ENCODE data around the gene CSNK1G2.
A peak's percentile ranks its signal among the peaks of the same experiment; 100 is the strongest.

The CSNK1G2 gene
- total RNA-seq: 257 to 259 reads per million in 2 donors

DNA sequence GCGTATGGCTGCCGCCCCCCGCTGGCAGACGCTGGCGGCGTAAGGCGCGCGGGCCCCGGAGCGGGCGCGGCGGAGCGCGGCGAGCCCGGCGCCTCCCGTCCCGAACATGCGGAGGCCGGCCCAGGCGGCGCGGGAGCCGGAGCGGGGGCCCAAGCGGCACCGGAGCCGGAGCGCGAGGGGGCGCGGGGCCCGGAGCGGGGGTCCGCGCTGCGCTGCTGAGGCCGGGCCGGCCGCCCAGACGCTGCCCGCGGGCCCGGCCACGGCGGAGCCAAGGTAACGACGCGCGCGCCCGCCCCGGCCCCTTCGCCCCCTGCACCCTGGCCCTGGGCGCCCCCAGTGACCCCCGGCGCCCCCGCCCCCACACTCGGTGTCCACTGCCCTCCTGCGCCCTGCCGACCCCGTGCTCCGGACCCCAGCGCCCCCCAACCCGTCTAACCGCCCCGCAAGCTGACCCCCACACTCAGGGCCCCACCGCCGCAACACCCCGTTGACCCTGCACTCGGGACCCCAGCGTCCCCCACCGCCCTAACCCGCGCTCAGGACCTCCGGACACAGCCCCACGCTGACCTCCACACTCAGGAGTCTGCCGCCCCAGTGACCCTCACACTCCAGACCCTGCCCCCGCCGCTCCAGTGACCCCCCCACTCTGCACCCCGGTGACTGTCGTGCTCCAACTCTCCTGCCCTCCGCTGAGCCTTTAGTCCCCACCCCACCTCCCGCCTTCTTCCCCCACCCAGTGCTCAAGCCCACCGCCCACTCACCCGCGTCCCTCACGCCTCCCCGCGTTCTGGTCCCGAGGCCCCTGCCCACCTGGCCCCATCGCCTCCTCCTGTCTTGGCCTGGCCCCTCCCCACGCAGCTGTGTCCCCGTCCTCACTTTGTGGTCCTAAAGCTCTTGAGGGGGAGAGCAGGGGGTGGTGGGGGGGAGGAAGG is at the start of gene CSNK1G2:
TSS of gene CSNK1G2 (plus strand) at position 27 of the 932 bp plus-strand sequence. CDS start 28,601 bp downstream, outside the sequence.
- no peak for DNase-seq

DNA sequence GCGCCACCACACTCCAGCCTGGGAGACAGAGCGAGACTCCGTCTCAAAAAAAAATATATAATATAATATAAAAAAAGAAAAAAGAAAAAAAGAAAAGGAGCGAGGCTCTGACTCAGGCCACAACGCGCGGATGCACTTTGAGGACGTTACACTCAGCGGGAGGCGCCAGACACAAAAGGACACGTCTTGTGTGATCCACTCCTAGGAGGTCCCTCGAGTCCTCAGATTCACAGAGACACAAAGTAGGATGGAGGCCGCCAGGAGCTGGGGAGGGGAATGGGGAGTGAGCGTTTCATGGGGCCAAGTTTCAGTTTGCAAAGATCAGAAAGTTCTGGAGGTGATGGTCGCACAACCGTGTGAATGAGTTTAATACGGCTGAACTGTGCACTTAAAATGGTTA is 47.2 kb upstream of the CSNK1G2 start:
- DNase-seq: no peak

DNA sequence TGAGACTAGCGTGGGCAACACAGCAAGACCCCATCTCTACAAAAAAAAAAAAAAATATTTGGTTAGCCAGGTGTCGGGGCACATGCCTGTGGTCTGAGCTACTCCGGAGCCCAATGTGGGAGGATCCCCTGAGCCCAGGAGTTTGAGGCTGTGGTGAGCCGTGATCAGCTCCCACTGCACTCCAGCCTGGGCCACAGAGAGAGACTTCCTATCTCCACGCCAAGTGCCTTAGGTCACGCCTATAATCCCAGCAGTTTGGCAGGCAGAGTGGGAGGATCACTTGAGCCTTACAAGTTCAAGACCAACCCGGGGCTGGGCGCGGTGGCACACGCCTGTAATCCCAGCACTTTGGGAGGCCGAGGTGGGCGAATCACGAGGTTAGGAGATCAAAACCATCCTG is 44.5 kb upstream of the CSNK1G2 start:
- DNase-seq: no peak

DNA sequence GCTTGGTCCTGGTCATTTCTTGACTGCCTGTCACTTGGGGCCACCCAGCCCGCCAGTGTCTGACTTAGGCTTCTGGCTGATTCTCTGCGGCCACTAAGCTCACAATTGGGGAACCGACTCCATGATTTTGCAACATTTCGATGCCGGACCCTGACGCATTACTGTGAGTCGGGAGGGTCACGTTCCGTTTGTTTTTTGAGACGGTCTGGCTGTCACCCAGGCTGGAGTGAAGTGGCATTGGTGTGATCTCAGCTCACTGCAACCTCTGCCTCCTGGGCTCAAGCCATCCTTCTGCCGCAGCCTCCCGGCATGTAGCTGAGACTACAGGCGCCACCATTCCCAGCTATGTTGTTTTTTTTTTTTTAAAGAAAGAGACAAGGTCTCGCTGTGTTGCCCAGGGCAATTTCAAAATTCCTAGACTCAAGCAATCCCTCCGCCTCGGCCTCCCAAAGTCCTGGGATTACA is 39.0 kb upstream of the CSNK1G2 start:
- DNase-seq: no peak

DNA sequence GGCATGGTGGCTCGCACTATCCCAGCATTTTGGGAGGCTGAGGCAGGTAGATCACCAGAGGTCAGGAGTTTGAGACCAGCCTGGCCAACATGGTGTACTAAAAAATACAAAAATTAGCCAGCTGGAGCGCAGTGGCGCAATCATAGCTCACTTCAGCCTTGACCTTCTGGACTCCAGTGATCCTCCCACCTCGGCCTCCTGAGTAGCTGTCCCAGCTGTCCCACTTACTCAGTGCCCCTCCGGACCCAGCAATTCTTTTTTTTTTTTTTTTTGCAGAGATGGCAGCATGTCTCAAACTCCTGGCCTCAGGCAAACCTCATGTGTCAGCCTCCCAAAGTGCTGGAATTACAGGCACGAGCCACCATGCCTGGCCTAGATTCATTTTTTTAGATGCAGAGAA is 38.0 kb upstream of the CSNK1G2 start:
- no peak for DNase-seq

DNA sequence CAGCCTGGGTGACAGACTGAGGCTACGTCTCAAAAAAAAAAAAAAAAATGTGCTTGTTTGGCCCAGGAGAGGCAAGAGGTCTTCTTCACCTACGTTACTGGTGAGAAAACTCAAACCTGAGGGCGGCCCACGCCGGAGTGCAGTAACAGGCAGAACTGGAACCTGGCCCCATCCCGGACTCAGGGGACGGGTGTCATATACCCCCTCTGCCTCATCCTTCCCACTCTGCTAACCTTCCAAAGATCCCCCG is 36.2 kb upstream of the CSNK1G2 start:
- DNase-seq: no peak

DNA sequence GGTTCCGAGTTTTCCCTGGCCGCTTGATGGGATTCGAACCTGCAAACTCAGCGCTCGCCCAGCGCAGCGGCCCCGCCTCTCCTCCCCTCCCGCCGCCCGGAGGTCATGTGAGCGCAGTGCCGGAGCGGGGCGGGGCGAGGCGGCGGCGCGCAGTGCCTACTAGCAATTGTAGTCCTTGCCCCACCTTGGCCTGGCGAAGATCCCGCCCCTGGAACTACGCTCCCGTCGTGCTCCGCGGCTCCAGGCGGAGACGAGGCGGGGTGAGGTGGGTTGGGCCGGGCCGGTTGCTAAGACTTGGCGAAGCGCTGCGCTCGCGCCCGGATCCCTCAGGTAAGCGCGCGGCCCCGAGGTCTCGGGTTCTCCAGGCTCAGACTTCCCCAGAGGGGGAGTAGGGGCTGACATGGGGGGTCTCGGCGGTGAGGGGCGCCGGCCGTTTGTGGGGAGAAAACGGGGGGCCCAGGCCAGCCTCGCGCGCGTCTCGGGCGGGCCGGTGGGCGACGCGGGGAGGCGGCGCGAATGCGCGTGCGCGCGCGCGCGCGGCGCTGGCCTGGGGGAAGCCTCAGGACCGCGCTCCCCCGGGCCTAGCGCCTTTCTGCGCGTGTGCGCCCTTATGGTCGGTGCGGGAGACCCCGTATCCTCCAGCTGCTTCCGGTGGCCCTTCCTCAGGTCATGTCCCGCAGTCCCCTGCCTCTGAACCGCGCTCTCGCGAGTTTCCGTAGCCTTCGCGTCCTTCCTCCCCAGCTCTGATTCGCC is 35.7 kb upstream of the CSNK1G2 start, which contains the start of the genes ADAT3 and SCAMP4:
TSS of gene ADAT3 (plus strand) at position 290 of the 753 bp plus-strand sequence. CDS start 6,649 bp downstream, outside the sequence.
TSS of gene SCAMP4 (plus strand) at position 290 of the 753 bp plus-strand sequence. CDS start 9,621 bp downstream, outside the sequence.
- peak; percentile 94 for DNase-seq

DNA sequence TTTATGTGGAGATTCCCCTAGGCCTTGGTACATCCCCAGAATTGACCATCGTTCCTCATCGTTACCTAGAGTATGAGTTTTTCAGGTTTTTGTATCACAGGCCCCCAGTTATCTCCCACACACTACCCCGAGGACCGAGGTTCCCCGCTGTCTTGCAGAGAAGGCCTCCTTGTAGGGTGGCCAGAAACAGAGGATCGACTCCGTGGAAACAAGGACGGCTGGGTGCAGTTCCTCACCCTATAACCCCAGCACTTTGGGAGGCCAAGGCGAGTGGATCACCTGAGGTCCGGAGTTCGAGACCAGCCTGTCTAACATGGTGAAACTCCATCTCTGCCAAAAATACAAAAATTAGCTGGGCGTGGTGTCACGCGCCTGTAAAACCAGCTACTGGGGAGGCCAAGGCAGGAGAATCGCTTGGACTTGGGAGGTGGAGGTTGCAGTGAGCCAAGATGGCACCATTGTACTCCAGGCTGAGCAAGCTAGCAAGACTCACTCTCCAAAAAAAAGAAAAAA is 35.1 kb upstream of the CSNK1G2 start:
- DNase-seq: no peak

DNA sequence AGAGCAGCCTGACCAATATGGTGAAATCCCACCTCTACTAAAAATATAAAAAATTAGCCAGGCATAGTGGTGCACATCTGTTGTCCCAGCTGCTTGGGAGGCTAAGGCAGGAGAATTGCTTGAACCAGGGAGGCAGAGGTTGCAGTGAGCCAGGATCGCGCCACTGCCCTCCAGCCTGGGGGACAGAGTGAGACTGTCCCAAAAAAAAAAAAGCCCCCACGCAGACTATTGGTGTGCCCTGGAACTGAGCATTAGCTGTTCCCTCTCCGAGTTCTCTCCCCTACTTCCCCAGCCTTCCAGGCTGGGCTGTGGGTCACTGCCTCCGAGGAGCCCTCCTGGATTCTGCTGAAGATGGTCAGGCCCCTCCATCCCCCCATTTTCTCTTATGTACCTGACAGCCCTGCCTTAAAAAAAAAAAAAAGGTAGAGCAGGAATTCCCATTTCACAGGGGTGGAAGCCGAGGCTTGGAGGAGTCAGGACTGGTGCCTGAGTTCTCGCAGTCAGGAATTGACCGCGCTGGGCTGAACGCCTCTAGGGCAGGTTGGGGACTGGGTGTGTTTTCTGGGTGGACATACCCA is 33.9 kb upstream of the CSNK1G2 start:
- DNase-seq: no peak

DNA sequence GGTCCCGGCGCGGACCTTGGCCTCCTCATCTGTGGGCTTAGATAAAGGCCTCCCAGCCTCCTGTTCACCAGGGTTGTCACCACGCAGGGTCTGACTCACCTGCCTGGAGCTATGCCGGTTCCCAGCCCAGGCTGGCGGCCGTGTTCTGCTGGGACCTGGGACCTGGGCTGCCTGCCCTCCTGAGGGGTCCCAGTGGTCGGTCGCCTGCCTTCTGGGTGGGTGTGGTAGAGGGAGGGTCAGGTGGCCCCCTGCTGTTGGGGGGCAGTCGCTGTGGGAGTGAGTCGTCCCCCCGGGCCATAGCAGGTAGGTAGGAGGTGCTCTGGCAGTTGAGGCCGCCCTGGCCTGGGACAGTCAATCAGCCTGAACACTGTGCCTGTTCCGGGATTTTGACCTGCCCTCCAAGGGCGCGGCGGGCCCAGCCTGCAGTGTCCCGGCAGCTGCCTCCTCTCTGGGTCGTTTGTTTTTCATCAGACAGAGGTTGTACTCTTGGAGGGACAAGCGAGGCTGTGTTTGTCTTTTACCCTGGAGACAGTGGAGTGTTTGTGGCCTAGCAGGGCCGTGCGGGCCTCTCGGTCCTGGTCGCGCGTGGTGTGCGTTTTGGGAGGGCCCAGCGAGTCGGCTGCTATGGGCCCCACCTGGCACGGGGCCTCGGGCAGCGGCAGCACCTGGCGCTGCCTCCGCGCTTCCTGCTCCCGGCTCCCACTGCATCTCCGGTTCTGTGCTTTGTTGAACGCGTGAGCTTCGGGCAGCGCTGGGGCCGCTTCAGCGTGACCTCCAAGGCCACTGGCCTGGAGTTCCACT is 33.2 kb upstream of the CSNK1G2 start:
- no peak for DNase-seq

DNA sequence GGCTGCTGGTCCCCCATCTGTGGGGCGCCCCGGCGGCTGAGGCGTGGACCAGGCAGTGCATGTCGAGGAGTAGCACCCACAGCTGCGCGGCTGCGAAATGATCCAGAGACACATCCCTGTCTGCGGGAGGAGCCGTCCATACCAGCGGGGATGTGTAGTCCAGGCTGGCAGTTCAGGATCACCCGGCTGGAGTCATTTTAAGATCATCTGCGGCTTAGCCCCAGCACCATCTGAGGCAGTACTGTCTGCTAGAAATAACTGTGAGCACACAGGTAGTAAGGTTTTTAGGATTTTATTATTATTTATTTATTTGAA is 32.7 kb upstream of the CSNK1G2 start:
- no peak for DNase-seq

DNA sequence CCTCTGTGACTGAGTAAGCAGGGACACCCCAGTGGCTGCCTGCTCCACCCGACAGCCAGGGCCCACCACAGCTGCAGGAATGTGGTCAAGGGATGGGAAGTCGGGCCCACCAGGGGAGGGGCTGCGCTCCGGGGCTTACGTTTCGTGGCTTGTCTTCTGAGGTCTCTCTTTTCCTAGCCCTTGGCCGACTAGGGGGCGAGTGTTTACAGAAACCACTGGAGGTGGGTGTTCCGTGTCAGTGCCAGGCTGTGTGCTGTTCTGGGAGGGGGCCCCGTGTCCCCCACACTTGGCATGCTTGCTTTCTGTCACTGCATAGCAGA is 31.3 kb upstream of the CSNK1G2 start:
- no peak for DNase-seq

DNA sequence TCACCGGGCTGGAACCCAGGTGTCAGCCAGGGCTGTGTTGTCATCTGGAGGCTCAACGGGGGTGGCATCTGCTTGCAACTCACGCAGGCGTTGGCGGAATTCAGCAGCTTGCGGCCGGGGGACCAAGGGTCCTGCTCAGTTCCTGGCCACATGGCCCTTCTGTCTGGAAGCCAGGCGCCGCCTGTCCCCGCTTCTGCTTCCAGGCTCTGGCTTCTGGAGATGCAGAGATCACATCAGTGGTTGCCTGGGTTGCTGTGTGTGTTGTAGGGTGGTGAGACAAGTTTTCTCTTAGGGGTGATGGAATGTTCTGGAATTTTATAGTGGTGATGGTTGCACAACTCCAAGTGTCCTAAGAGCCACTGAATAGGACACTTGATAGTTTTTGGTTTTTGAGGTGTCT is 30.8 kb upstream of the CSNK1G2 start:
- no peak for DNase-seq

DNA sequence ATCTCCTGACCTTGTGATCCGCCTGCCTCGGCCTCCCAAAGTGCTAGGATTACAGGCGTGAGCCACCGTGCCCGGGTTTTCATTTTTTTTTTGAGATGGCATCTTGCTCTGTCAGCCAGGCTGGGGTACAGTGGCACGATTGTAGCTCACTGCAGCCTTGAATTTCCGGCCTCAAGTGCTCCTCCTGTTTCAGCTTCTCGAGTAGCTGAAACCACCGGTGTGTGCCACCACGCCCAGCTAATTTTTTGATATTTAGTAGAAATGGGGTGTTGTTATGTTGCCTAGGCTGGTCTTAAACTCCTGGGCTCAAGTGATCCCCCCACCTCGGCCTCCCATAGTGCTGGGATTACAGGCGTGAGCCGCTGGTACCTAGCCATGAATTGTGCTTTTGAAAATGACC is 29.9 kb upstream of the CSNK1G2 start:
- no peak for DNase-seq

DNA sequence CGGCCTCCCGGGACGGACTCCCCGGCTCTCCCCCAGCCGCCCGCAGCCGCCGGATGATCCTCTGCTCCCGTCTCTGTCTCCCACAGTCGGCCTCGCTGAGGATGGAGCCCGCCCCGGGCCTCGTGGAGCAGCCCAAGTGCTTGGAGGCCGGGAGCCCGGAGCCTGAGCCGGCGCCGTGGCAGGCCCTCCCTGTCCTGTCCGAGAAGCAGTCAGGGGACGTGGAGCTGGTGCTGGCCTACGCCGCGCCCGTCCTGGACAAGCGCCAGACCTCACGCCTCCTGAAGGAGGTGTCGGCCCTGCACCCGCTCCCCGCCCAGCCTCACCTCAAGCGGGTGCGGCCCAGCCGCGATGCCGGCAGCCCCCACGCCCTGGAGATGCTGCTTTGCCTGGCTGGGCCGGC is 29.0 kb upstream of the CSNK1G2 start:
- no peak for DNase-seq

DNA sequence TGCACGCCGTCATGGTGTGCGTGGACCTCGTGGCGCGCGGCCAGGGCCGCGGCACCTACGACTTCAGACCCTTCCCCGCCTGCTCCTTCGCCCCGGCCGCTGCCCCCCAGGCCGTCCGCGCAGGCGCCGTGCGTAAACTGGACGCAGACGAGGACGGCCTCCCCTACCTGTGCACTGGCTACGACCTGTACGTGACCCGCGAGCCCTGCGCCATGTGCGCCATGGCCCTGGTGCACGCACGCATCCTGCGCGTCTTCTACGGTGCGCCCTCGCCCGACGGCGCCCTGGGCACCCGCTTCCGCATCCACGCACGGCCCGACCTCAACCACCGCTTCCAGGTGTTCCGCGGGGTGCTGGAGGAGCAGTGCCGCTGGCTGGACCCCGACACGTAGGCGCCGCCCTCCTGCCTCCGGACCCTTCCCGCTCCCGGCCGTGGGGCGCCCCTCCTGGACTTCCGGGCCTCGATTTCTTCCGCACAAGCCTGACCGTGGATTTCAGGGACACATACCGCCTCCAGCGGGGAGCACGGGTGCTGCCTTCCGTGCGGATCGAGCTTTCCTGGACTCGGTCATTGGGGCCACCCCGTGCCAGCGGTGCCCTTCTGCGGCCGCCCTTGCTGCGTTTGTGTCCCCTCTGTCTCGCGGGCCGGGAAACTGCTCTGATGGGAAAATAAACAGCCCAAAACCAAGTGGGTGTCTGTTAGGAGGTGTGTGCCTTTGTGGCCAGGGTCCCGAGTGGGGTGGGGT is 28.0 kb upstream of the CSNK1G2 start:
- no peak for DNase-seq

DNA sequence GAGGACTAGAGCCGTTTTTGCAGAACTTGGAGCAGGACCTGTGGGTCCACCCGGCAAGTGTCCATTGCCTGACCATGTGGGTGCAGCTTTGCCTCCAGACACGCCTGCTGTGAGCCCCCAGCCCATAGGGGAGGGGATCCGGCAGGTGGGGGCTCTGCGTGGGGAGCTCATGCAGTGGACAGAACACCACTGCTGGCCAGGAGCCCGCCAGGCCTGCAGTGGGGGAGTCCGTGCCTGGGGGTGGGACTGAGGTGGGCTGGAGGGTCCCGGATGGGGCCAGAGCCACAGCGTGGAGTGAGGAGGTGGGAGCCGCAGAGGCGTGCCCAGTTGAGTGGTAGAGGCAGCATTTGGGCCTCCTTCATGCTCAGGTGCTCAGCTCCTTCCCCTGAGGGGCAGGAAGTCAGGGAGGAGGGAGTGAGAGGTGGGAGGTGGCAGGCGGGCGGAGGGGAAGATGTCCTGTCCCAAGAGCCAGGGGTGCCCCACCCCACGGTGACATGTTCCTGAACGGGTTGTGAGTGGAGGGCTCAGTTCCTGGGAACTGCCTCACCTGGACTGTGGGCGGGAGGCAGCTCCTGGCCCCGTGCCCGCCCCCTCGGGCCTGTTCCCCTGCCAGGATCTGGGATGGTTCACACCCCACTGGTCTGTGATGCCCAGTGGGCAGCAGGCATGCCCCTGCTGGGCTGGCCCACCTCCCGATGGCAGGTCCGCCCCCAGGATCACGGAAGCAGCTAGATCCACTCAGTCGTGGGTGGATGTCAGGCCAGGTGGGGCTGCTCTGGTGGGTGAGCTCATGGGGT is 27.0 kb upstream of the CSNK1G2 start:
- DNase-seq: no peak

DNA sequence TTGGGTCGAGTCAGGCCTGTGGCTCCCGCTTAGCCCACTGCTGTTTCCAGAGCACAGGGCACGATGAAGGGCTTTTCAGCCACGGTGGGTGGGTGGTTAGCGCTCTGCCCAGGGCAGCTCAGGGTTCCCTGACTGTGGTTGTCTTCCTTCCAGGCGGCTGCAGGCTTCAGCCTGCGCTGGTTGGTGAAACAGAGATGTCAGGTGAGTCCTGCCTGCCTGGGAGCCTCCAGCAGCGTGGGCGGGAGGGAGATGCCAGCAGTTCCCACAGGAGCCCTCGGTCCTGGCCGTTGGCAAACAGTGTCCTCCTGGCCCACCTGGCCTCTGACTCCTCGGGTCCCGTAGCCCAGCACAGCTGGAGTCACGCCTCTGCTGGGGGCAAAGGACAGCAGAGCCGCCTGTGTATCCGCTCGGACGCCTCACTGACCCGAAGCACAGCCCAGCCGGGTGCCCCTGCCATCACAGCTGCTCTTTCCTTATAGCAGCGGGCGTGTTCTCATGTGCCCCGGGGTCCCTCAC is 26.1 kb upstream of the CSNK1G2 start:
- no peak for DNase-seq

DNA sequence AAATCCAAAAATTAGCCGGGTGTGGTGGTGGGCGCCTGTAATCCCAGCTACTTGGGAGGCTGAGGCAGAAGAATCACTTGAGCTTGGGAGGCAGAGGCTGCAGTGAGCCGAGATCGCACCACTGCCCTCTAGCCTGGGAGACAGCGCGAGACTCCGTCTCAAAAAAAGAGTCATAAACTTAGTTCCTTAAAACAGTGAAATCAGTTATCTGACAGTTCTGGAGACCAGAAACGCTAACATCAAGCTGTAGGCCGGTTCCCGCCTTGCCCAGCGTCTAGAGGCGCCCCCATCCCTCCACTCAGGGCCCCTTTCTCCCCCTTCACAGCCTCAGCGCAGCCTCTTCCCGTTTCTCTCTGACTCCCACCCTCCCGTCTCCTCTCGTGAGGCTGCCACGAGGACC is 23.8 kb upstream of the CSNK1G2 start:
- no peak for DNase-seq

DNA sequence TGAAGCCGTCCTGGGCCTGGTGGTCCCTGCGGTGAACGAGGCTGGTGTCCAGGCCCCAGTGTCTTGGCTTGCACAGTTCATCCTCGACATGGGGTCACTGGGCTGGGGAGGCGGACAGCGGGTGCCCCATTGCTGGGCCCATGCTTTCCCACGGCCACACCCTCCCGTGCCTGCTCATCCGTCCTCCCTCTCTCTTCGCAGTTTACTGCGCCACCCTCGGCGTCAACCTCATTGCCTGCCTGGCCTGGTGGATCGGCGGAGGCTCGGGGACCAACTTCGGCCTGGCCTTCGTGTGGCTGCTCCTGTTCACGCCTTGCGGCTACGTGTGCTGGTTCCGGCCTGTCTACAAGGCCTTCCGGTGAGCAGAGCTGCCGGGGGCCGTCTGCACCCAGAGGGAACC is 23.0 kb upstream of the CSNK1G2 start:
- DNase-seq: no peak

DNA sequence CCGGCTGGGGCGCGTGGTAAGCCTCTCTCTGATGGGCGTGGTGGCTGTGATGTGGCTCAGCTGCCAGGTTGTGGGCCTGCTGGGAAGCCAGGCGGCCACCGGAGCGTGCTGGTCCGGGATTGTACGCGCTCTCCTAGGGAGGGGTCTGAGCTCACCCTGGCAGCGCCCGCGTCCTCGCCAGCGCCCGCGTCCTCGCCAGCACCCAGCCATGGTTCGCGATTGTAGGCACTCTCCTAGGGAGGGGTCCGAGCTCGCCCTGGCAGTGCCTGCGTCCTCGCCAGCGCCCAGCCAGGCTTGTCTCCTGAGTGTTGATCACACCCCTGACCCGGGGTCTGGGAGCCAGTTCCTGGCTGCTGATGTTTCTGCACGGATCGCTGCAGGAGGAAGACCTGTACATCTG is 22.0 kb upstream of the CSNK1G2 start:
- DNase-seq: no peak

Data from activated gamma-delta T cell (primary cell).